ENCODE results near the gene ADGRB3.
"Not testable (repeated sequence)": the region's sequence is repeated elsewhere in the genome, so short reads cannot be mapped to it uniquely, and the experiment has no call there.

ADGRB3 gene

DNA sequence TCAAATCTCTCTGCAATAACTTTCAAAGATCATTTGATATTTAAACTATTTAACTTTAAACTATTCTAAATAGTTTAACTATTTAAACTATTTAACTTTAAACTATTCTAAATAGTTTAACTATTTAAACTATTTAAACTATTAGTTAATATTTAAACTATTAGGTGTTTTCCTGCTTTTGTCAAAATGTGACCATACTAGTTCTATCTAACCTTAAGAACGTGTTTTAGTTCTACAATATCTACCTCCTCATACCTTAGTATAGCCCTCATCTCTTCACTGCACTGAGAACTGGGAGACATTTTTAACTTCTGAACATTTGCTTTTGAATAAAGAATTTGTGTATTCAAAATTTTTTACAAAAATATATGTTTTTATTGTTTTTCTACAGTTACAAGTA, 429.1 kb downstream of the ADGRB3 start:
- no peak for DNase-seq

DNA sequence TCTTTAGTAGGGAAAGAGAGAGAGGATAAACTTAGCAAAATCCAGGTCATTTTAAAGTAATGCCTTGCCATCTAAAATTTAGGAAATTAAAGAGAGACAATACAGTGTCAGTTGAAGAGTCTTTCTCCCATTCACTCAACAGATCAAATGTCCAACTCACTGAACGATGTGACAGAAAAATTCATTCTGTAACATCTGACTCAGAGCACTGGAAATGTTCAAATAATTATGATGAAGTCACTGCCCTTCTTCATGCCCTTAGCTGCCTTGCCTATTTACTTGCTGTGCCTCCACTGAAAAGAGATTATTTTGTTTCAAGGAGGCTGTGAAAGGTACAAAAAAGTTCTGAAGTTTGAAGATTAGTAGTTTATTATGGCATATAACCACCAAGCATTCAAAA, 434.8 kb downstream of the ADGRB3 start:
- no peak for DNase-seq

DNA sequence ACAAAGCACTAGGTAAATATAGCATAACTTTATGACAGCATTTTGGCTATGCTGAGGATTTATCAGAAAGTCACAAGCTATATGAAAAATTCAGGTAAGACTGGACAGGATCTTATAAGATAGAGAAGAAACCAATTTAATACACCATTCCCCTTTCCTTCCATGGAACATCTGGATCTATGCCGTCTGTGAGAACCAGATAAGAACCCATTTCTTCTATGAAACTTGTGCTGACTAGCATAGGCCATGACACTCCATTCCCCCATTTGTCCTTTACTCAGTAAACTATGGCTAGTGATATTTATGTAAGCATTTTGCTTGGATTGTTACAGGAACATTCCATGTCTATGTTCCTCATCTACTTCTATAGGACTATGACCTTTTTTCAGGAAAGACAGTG, 437.7 kb downstream of the ADGRB3 start:
- DNase-seq = no peak

DNA sequence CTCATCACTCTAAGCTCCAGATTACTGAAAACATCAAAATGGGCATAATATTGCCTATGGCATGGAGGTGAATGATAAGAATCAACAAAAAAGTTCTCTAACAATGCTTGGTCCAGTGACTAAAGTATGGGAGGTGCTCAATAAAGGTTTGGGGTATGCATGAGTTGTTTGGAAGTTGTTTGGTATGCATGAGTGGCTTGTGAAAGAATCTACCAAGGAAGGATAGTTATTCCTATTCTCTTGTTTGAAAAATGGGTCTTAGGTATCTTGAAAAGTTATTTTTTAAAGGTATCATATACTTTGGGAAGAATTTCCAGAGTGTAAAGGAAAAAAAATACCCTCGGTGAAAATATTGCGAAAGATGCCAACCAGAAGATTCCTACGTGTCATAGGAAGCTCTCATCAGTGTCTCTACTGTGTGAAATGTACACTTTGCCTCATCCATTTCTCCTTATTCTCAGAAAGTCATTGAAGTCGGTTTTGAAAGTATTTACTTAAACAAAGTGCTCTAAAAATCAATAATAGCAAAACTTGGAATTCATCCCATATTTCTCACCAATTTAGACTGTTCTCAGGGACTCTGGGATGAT, 449.8 kb downstream of the ADGRB3 start:
- no peak for DNase-seq

DNA sequence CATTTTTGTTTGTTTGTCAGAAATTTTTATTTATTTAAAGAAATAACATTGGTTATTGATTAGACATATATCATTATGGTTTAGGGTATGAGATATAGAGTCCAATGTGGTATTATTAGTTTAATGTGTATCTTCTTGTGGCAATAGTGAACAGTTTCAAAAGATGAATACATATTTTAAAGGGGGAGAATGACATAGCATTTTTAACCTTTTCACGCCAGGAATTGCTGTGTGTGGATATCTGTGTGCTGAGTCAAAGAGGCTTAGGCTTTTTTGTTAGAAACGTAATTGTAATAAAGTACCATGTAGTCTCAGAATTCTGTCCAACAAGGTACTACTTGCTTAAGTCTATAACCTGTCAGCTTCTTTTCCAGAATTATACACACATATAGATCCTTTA, 451.6 kb downstream of the ADGRB3 start:
- DNase-seq = no peak

DNA sequence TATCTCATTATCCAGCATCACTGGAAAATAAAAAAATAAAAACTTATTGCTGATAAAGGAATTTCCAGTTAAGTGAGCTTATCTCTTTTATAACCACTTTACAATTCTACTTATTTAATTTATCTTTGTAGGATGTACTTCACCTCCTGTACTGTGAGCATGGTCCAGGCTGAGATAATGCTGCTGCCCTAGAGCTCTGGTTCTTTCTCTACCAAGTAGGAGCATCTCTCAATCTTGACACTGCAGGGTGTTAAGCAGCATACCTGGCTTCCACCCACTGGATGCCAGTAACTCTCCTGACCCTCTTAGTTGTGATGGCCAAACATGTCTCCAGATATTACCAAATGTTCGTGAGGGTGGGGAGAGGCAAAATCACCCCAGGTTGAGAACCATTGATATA, 454.5 kb downstream of the ADGRB3 start:
- DNase-seq = no peak

DNA sequence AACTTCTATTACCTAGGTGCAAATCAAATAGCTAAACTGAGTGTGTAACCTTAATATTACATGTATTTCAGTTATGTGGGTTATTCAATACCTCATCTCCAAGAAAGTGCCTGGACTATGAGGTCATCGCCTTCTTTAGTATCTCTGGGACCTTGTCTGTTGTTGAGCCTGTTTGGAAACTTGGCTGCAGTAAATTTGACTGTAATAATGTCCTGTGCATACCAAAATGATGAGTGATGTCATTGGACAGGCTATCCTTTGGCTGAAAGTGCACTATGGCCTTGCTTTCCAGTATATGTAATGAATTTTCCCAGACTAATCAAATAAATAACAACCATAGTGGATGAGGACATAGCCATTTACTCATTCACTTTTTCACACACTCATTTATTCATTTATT, 455.1 kb downstream of the ADGRB3 start:
- no peak for DNase-seq

DNA sequence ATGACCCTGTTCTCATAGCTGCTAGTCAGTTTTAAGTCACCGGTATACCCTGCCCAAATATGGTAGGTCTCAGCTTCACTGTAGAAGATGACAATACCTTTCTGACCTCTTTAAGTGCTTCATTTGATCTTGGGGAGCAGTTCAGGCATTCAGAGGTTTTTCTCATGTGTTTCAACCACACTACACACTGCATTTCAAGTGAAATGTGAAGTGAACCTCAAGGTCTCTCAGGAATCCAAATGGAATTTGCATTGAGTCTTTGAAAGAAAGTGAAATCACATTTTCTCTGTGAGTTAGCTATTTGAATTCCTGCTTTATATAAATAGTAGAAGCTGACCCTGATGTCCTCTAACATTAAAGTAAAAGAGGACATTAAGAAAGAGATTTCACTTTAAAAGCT, 461.6 kb downstream of the ADGRB3 start:
- no peak for DNase-seq

DNA sequence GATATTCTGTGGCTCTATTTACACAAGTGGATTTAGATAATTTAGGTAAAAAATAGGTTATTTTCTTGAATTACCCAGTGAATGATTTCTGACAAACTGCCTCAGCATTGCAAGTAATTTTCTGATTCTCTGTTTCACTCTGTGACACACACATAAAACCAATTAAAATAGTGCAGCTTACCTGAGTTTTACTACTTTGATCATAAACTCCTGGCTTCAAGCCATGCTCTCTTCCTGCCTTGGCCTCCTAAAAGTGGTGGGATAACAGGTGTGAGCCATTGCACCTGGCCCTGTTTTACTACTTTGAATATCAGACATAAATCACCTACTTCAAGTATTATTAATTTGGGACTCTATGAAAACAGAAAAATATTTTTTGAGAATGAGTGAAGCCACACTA, 462.9 kb downstream of the ADGRB3 start:
- DNase-seq = no peak

DNA sequence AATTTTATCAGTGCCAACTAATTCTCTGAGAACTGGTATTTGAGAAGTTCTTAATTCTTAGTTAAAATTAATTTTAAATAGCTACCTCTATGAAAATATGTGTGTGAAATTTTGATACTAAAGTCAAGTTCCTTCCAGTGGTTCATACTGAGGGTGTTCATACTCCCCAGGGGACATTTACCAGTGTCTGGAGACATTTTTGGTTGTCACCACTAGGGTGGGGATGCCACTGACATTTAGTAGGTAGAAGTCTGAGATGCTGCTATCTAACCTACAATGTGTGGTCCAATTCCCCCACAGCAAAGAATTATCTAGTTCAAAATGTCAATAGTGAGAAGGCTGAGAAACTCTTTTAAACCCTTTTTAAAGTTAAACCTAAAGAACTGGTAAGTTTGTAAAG, 463.8 kb downstream of the ADGRB3 start:
- DNase-seq = no peak

DNA sequence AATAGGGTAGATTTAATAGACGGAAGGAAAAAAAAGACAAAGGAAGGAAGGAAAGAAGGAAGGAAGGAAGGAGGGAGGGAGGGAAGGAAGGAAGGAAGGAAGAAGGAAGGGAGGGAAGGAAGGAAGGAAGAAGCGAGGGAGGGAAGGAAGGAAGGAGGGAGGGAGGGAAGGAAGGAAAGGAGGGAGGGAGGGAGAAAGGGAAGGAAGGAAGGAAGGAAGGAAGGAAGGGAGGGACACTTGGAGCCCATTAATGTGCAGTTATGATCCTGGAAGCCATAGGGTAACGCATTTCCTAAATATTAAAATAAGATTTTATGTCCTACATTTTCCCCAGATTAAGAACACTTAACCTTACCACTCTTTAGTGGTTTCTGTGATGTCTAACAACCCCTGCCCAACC, 465.7 kb downstream of the ADGRB3 start:
- no peak for DNase-seq

DNA sequence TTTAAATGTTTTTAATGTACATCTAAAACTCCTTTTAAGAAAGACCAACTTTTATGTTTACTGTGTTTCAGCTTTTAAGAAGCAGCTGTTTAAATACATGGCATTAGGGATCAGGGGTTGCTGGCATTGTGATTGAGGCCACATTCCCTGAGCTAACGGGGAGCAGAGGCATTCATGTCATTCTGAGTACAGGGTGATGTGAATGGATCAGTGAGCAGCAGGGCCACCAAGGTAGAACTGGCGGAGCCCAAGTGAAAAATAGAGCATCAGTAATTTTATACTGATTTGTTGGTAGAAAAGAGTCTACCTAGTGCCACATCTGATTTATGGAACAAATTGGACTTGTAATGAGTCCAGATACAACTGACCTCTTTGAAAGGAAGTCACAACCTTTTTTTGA, 467.3 kb downstream of the ADGRB3 start:
- no peak for DNase-seq

DNA sequence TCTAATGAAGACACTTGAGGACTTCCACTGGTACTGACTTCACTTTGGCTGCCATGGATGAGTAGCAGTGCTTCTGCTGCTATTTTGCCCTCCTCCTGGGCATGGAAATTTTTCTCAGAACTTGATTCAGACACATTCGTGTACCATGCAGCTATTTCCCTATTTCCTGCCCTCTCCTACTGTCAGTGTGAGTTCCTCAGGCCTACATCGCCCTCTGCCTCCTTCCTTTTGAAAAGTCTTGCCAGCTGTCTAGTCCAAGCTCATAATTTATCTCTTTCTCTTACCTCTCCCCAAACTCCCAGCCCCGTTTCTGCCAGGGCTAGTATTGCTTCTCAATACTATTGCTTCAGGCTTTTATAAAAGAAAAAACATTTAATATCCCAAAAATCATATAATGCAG, 470.2 kb downstream of the ADGRB3 start:
- no peak for DNase-seq

DNA sequence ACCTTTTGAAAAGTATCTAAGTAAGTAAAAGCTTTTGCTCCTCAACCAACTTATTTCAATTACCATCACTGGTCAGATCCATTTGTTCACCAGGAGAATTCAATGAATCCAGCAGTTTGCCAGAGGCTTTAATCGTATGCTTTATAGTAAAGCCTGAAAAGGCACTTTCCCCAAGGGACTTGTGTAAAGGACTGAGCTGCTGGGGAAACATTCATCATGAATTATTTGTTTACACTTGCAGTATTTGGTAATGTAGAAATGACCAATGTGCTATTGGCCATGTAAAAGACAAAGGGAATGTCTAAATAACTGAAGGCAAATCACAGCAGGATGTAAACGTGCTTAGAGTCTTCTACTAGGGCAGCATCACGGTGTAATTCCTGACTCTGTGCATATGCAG, 471.4 kb downstream of the ADGRB3 start:
- no peak for DNase-seq

DNA sequence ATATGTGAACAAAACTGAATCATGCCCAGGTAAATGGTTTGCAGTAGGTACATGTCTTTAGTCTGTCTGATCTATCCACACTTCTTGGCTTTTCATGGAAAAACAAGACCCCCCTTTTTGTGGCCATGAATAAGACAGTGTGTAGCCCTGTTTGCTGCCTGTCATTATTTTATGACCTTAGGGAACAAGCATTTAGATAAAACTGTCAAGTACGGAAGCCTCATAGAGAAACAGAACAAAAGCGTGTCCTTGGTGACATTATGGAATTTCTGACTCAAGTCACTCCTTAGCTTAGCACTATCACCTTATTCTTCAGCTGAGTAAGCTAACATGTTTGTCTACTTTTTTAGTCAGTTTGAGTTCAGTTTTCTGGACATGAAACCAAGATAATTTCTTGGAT, 476.2 kb downstream of the ADGRB3 start:
- no peak for DNase-seq

DNA sequence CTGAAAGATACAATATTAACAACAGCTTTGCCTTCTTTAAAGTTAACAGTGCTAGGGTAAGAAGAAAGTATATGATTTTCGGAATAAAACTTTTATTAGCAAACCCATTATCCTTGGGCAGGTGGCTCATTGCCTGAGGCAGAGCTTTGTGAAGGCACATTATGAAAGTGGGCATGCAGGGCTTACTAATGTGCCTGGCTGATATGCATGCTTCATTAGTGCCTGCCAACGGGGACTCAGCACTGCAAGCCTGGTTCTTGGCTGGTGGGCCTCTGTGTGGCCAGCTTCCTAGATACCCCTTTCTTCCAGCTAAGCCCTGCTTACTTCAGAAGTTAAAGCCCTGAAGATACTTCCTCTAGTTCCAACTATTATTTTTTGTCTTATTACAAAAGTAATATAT, 481.6 kb downstream of the ADGRB3 start:
- no peak for DNase-seq

DNA sequence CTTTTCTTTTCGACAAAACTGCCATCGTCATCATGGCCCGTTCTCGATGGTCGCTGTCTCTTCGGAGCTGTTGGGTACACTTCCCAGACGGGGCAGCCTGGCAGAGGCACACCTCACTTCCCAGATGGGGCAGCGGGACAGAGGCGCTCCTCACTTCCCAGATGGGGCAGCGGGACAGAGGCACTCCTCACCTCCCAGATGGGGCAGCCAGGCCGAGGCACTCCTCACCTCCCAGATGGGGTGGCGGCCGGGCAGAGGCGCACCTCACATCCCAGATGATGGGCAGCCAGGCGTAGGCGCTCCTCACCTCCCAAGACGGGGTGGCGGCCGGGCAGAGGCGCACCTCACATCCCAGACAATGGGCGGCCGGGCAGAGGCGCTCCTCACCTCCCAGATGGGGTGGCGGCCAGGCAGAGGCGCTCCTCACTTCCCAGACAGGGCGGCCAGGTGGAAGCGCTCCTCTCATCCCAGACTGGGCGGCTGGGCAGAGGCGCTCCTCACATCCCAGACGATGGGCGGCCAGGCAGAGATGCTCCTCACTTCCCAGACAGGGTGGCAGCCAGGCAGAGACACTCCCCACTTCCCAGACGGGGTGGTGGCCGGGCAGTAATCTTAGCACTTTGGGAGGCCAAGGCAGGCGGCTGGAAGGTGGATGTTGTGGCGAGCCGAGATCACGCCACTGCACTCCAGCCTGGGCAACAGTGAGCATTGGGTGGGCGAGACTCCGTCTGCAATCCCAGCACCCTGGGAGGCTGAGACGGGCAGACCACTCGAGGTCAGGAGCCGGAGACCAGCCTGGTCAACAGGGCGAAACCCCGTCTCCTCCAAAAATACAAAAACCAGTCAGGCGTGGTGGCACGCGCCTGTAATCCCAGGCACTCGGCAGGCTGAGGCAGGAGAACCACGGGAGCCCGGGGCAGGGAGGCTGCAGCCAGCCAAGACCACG, 486.7 kb downstream of the ADGRB3 start:
- not testable (repeated sequence) for DNase-seq

DNA sequence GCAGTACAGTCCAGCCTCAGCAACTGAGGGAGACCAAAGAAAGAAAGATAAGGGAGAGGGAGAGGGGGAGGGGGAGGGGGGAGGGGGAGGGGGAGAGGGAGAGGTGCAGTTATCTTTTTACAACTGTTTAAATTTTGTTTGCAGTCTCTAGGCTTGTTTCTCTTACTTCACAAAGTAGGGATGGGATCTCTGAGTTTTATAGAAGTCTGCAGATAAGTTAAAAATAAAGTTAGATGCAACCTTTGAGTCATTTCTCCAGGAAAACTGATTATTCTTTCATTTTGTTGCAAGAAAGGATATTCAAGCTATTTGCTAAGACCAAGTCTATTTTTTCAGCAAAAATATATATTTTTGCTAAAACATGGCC, 487.3 kb downstream of the ADGRB3 start:
- DNase-seq = no peak

DNA sequence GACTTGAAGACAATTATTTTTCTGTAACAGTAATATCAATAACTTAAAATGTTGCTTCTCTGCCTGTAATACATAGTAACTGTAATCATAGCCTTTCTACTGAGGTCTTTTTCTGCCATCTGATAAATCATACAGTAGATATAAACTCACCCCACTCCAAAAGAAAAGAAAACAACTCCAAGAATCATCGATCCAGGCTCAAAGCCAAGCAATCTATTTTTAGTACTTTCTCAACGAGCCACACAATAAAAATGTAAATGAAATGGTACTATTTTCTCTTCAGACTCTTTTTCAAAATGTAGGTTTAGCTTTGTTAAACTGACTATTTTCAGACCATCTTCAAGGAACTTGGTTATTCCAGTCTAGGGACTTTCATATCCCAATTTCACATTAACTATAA, 493.3 kb downstream of the ADGRB3 start:
- no peak for DNase-seq

DNA sequence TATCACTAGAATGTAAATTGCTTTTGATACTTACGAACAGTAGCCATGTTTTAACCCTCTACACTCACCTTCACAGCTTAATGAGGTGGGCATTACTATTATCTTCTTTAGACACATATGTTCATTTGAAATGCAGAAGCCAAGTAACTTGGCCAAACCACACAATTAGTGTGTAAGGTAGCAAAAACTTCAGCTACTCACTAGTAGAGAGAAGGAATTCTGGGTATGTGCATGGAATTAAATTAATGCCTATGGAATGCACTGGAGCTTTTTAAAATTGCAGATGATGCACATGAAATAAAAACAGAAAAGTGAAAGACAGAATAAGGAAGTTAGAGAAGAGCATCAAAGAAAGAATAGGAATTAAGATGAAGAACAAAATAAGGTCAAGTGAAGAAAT, 494.0 kb downstream of the ADGRB3 start:
- DNase-seq = no peak

DNA sequence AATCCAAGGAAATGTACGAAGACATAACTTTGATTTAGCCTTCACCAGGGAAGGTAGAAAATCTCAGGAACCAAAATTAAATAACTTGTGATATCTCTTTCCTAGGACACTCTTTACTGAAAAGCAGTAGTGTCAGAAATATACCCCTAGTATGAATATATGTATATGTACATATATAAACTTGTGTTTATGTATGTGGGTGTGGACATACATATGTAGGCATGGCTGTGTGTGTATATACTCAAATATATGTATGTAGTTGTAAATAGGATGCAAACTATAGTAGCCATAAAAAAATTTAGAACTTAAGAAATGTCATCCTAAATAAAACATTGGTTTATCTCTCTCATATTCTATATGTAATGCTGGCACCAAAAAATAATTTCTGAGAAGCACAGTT, 500.8 kb downstream of the ADGRB3 start:
- no peak for DNase-seq

DNA sequence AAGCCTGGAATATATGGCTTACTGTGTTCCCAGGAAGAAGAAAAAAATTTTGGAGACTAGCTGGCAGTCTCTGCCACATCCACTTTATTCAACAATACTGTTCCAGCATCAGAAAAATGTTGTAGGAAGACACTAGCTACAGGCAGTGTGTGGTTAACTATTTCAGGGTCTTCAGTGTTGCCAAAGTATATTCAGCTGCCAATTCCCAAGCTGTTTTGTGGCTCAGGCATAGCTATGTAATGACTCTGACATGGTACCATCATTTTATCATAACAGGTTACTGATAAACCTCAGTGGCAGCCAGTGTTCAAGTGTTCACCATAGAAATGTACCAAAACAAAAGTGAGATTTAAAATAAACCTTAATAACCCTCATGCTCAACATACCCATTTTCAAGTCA, 503.1 kb downstream of the ADGRB3 start:
- no peak for DNase-seq

DNA sequence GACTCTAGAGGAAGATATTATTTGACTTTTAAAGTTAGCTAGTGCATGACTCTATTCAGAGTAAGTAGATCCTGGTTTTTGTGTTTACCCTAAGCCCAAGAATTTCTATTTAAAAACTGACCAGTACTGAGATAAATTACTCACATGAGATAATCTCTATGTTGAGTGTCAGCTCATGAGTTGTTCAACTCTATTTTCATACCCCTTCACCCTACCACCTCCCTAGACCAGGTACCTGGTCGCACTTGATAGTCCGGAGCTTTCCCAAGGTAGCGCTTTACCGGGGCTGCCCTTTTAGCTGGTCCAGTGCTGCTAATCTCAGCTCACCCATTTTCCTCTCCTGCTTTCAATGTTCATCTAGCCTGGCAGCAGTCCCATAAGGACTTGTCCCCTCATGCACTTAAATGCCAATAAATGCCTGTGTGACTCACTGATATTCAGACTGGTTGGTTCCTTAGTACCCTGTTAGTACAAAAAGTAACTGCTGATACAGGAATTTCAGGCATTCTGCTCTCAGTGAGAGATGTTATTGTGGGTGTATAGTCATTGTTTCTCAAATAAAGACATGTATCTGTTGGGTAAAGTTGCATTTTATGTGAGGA, 503.9 kb downstream of the ADGRB3 start:
- DNase-seq = no peak

DNA sequence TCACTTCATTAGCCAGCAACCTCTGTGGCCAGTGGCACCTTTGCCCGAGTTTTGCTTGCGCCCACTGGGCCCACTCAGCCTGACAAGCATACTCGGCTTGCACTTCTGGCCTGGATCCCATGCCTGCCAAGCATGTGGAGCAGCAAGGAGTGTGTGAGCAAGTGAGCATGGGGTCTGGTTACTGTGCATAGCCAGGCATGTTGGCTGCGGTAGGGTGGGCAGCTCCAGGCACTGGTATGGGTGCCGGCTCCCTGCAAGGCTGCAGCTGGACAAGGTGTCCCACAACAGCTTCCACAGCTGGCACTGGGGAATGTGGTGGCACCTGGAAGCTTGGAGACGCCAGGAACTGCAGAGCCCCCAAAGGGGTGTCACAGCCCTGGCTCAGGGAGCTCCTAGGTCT, 510.0 kb downstream of the ADGRB3 start:
- no peak for DNase-seq
